OCI-LY7 (cell line): ENCODE data around the gene MALRD1. TPM values are rescaled to one million over a fixed set of nuclear protein-coding genes. Genes with fewer than 3 reads are reported as not detected.

Experiments used
- BruUV-seq: library from RNA; stranded (reverse); fragments of 400-500 nt; replicated peaks from 2 replicates; lab custom pipeline; 2021; lab: Mats Ljungman, UMichigan
- CTCF ChIA-PET: fragments of 300-600 bp; sonication (Branson Sonifier 250); formaldehyde crosslinking; loops from one replicate; lab custom pipeline; 2022; ENCODE audit warnings: antibody characterized with exemption; ENCODE audit not compliant: unreplicated experiment; lab: Charles Lee
- POLR2A ChIA-PET: fragments of 300-600 bp; sonication (Branson Sonifier 250); formaldehyde crosslinking; loops from one replicate; lab custom pipeline; 2022; ENCODE audit warnings: antibody characterized with exemption; lab: Charles Lee
- DNase-seq: peaks from one replicate; pipeline ENCODE4 v3.0.0-alpha.2; 2015; ENCODE audit warnings: low spot score
- H2AFZ ChIP-seq: fragments of 200-600 bp; sonication (generic), shearing (Covaris generic); 2 replicates; pipeline ENCODE4 v1.6.1; 2014; ENCODE audit warnings: mild to moderate bottlenecking, antibody characterized with exemption, low read length, moderate library complexity
- H3K27ac ChIP-seq: fragments of 200-600 bp; sonication (generic); 2 replicates; pipeline ENCODE4 v1.5.1; 2014; ENCODE audit warnings: mixed run types, low read depth, mild to moderate bottlenecking, moderate library complexity, low read length, inconsistent platforms; ENCODE audit not compliant: poor library complexity, severe bottlenecking
- H3K36me3 ChIP-seq: fragments of 200-600 bp; sonication (generic); 2 replicates; pipeline ENCODE4 v1.6.1; 2014; ENCODE audit warnings: mild to moderate bottlenecking, antibody characterized with exemption, low read length, moderate library complexity, mixed read lengths; ENCODE audit not compliant: insufficient read depth
- H3K4me1 ChIP-seq: fragments of 200-600 bp; sonication (generic); 2 replicates; pipeline ENCODE4 v1.5.1; 2014; ENCODE audit warnings: mild to moderate bottlenecking, low read length; ENCODE audit not compliant: insufficient read depth, poor library complexity, severe bottlenecking
- H3K4me2 ChIP-seq: fragments of 200-600 bp; sonication (generic); 2 replicates; pipeline ENCODE4 v1.6.1; 2014; ENCODE audit warnings: mild to moderate bottlenecking, low read length
- H3K4me3 ChIP-seq: fragments of 200-600 bp; sonication (generic); 2 replicates; pipeline ENCODE4 v1.5.1; 2014; ENCODE audit warnings: mild to moderate bottlenecking, low read depth, low read length; ENCODE audit not compliant: poor library complexity, severe bottlenecking
- H3K79me2 ChIP-seq: fragments of 200-600 bp; sonication (generic); 2 replicates; pipeline ENCODE4 v1.6.1; 2016; ENCODE audit warnings: low read depth, mild to moderate bottlenecking, low read length, moderate library complexity, mixed read lengths; ENCODE audit not compliant: insufficient read depth
- H3K9me2 ChIP-seq: fragments of 200-600 bp; sonication (generic); 2 replicates; pipeline ENCODE4 v1.6.1; 2016; ENCODE audit warnings: mild to moderate bottlenecking, low read length, mixed read lengths; ENCODE audit not compliant: insufficient read depth
- H3K9me3 ChIP-seq: fragments of 200-600 bp; sonication (generic); 2 replicates; pipeline ENCODE4 v1.6.1; 2014; ENCODE audit warnings: mild to moderate bottlenecking, mixed run types, low read length, mixed read lengths
- H4K20me1 ChIP-seq: fragments of 200-600 bp; sonication (generic); 2 replicates; pipeline ENCODE4 v1.6.1; 2014; ENCODE audit warnings: mild to moderate bottlenecking, antibody characterized with exemption, low read length, moderate library complexity, mixed read lengths; ENCODE audit not compliant: insufficient read depth
- EZH2phosphoT487 ChIP-seq: fragments of 200-600 bp; sonication (generic); IDR thresholded peaks from 2 replicates; pipeline ENCODE4 v1.6.1; 2018; ENCODE audit warnings: low read depth, borderline replicate concordance, mild to moderate bottlenecking, mixed run types, antibody characterized with exemption, low read length, moderate library complexity, mixed read lengths
- intact Hi-C: fragments of 100-400 bp; cut with micrococcal nuclease; formaldehyde crosslinking; loops from one replicate; pipeline ENCODE4 v1.10.0; 2022; ENCODE audit not compliant: unreplicated experiment
- total RNA-seq, 2 experiments: library from RNA; depleted of rRNA in 1 of 2; stranded (reverse); fragments of >200 nt in 1 of 2; shearing (Covaris generic) in 1 of 2; gene quantifications; 2 replicates each; pipeline ENCODE4 v1.2.3, GENCODE V29; 2014 to 2022
- TF ChIP-seq, protein P1 (sequence below): fragments of 200-600 bp; sonication (generic); conservative IDR thresholded peaks from 2 replicates; pipeline ENCODE4 v1.5.1; 2014; ENCODE audit warnings: mild to moderate bottlenecking, antibody characterized with exemption, low read length, moderate library complexity, mixed read lengths

Gene MALRD1
- total RNA-seq, 2 experiments from 2014 or later, result not detected

DNA sequence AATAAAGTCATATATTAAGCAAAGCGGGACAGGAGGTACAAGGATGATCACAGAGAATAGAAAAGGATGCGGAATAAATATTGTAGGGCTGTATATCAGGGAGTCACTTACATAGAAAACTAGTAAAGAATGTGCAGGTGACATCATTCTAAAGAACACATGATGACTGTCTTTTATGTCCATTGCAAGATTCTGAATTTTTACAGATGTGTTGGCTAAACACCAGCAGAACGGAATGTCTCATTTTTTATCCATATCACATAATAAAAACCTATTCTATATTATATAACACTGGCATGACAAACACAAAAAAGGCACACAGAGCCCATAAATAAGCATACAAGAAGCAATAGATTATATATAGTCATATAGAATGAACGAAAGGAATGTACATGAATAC is 448.4 kb downstream of the MALRD1 start:
- POLR2A ChIA-PET, result no interaction called here
- CTCF ChIA-PET, result no interaction called here
- no TSS peak for BruUV-seq

DNA sequence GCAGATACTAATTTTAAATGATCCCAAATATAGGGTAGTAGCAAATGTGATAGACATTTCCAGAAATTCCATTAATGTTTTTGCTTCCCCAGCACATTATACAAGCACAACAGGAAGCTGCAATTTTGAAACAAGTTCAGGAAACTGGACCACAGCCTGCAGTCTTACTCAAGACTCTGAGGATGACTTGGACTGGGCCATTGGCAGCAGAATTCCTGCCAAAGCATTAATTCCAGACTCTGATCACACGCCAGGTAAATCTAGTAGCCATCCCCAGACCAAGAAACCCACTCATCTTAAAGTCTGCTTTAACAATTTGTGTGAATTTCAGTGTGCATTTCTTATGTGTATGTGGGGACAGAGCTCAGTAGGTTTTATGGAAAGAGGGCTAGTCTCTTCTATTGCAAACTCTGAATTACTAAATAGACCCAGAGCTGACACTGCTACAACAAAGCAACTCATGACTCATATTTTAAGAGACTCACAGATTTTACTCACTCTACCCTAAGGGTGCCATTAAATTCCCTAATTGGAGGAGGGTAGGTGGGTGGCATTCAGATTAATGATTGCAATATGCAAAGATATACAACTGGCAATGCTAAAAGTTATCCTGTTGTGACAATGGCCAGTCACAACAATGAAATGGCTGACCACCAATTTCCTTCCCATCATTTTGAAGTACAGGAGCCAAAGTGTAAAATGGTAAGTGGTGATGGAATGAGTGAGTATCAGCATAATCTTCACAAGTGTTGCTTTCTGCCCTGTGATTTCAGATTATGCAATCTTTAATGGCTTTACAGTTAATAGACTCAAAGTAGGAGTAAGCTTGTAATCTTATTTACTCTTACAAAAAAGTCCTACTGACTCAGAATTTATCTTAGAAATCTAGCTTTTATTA is 450.0 kb downstream of the MALRD1 start:
- intact Hi-C loops, result no loop called here
- no peak for DNase-seq
- no peaks in the 10 kb centered on the region for H3K9me3 ChIP-seq
- TF ChIP-seq EZH2phosphoT487, result no peak
- TF ChIP-seq, protein P1, sequence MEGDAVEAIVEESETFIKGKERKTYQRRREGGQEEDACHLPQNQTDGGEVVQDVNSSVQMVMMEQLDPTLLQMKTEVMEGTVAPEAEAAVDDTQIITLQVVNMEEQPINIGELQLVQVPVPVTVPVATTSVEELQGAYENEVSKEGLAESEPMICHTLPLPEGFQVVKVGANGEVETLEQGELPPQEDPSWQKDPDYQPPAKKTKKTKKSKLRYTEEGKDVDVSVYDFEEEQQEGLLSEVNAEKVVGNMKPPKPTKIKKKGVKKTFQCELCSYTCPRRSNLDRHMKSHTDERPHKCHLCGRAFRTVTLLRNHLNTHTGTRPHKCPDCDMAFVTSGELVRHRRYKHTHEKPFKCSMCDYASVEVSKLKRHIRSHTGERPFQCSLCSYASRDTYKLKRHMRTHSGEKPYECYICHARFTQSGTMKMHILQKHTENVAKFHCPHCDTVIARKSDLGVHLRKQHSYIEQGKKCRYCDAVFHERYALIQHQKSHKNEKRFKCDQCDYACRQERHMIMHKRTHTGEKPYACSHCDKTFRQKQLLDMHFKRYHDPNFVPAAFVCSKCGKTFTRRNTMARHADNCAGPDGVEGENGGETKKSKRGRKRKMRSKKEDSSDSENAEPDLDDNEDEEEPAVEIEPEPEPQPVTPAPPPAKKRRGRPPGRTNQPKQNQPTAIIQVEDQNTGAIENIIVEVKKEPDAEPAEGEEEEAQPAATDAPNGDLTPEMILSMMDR, result no peak
- H3K36me3 ChIP-seq, result no peaks in the 10 kb centered on the region
- ChIA-PET CTCF (no interaction called here), POLR2A (interaction anchor here (0.7 kb wide), 1 partner anchor 848 kb away, joined by 4 read pairs; no protein-coding TSS in a partner anchor)
- H3K79me2 ChIP-seq, result no peaks in the 10 kb centered on the region
- no peak overlapping the region for H3K4me3 ChIP-seq
- no peak overlapping the region for H2AFZ ChIP-seq
- no peaks in the 10 kb centered on the region for H3K9me2 ChIP-seq
- H3K4me2 ChIP-seq, result no peak overlapping the region
- H3K27ac ChIP-seq, result no peak overlapping the region
- H4K20me1 ChIP-seq, result no peaks in the 10 kb centered on the region
- no TSS peak for BruUV-seq
- no peaks in the 10 kb centered on the region for H3K4me1 ChIP-seq

More for the DNA sequence above, 448.4 kb downstream of the MALRD1 start:
- Histone ChIP-seq H3K27ac (no peak overlapping the region), H4K20me1 (no peaks in the 10 kb centered on the region), H3K9me2 (no peaks in the 10 kb centered on the region), H3K4me1 (no peaks in the 10 kb centered on the region), H3K79me2 (no peaks in the 10 kb centered on the region), H3K4me2 (no peak overlapping the region), H2AFZ (no peak overlapping the region), H3K9me3 (no peaks in the 10 kb centered on the region), H3K4me3 (no peak overlapping the region), H3K36me3 (no peaks in the 10 kb centered on the region)
- TF ChIP-seq EZH2phosphoT487, result no peak
- TF ChIP-seq, protein P1, result no peak
- DNase-seq, result no peak
- intact Hi-C loops, result no loop called here

DNA sequence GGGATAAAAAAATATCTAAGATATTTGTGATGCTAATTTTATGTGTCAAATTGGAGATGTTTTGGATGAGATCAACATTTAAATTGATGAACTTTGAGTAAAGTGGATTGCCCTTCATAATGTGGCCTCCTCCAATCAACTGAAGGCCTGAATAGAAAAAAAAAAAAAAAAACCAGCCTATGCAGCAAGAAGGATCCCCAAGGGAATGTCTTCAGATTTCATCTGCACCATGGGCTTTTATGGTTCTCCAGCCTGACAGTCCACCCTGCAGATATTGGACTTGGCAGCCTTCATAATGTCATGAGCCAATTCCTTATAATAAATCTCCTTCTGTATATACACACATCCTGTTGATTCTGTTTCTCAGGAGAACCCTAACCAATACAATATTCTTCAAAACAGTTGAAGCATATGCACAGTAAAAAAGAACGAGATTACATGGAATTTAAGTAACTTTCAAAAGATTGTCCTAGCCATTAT is 450.7 kb downstream of the MALRD1 start:
- H3K9me3 ChIP-seq, result no peaks in the 10 kb centered on the region
- intact Hi-C loops, result no loop called here
- no peaks in the 10 kb centered on the region for H3K79me2 ChIP-seq
- H4K20me1 ChIP-seq, result no peaks in the 10 kb centered on the region
- no peaks in the 10 kb centered on the region for H3K9me2 ChIP-seq
- DNase-seq, result no peak
- H3K4me3 ChIP-seq, result no peak overlapping the region
- H3K36me3 ChIP-seq, result no peaks in the 10 kb centered on the region
- TF ChIP-seq, protein P1, result no peak
- no peak for TF ChIP-seq EZH2phosphoT487
- no peak overlapping the region for H2AFZ ChIP-seq
- no TSS peak for BruUV-seq
- POLR2A ChIA-PET, result interaction anchor here (0.7 kb wide), 1 partner anchor 847 kb away, joined by 4 read pairs; no protein-coding TSS in a partner anchor
- no peak overlapping the region for H3K4me2 ChIP-seq
- H3K4me1 ChIP-seq, result no peaks in the 10 kb centered on the region
- no peak overlapping the region for H3K27ac ChIP-seq
- CTCF ChIA-PET, result no interaction called here
